Stomach (tissue), 4 donors: ENCODE results near the gene EBF3.

Source experiments
- EP300 ChIP-seq: sonication (generic); formaldehyde crosslinking; IDR thresholded peaks from one replicate; pipeline ENCODE4 v1.6.1; 2017; ENCODE audit warnings: antibody characterized with exemption
- POLR2A ChIP-seq, 4 donors: fragments of 450-650 bp; IDR thresholded peaks; one replicate each; pipeline ENCODE4 v1.6.1; 2016; ENCODE audit warnings: antibody characterized with exemption in 4 of 4, control low read depth in 2 of 4, mild to moderate bottlenecking in 1 of 4, moderate library complexity in 1 of 4
- POLR2AphosphoS5 ChIP-seq, 3 donors: sonication (generic); formaldehyde crosslinking; IDR thresholded peaks; one replicate each; pipeline ENCODE4 v1.6.1; 2016; ENCODE audit warnings: antibody characterized with exemption in 3 of 3
- TF ChIP-seq, protein P1 (sequence below), 7 experiments: fragments of 450-650 bp in 4 of 7; fragments of 200-600 bp in 3 of 7; sonication (generic) in 3 of 7; IDR thresholded peaks; one replicate each; pipeline ENCODE4 v1.5.1; 2016 to 2019; ENCODE audit warnings: antibody characterized with exemption in 7 of 7, control low read depth in 2 of 7, mild to moderate bottlenecking in 1 of 7

DNA sequence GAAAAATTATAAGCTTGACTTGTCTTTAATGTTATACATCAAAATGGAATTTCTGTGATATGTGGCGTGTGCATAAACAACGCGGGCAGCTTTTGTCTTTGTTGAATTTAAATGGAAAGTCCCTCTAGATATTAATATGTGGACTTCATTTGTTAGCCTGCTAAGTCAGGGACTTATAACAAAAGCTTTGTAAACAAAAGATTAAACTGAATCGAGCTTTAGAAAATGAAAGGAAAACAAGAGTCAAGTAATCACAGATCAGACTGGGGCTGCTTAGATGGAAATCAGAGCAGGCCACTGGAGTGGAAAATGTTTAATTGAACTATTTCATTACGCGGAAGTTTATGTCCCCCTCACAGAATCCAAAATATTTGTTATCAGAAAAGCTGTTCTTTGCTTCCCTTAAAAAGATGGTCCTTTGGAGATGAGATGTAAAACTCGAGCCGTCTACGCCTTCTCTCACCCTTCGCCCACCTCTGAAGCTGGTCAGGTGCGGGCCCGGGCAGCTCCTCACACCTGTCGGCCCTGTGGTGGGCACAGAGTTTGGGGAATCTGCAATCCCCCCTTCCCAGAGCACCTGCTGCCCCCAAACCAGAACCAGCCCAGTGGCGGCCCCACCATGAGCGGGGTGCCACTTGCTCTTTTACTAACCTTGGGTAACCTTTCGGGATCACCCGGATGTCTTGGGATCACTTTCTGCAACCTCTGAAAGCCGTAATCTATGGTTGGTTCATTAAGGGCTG, 116.2 kb downstream of the EBF3 start:
- no peak for TF ChIP-seq POLR2AphosphoS5 (IDR thresholded peaks at IDR 0.05)
- no peak for TF ChIP-seq POLR2A (IDR thresholded peaks at IDR 0.05)
- TF ChIP-seq, protein P1, sequence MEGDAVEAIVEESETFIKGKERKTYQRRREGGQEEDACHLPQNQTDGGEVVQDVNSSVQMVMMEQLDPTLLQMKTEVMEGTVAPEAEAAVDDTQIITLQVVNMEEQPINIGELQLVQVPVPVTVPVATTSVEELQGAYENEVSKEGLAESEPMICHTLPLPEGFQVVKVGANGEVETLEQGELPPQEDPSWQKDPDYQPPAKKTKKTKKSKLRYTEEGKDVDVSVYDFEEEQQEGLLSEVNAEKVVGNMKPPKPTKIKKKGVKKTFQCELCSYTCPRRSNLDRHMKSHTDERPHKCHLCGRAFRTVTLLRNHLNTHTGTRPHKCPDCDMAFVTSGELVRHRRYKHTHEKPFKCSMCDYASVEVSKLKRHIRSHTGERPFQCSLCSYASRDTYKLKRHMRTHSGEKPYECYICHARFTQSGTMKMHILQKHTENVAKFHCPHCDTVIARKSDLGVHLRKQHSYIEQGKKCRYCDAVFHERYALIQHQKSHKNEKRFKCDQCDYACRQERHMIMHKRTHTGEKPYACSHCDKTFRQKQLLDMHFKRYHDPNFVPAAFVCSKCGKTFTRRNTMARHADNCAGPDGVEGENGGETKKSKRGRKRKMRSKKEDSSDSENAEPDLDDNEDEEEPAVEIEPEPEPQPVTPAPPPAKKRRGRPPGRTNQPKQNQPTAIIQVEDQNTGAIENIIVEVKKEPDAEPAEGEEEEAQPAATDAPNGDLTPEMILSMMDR (IDR thresholded peaks at IDR 0.05), result no peak
- TF ChIP-seq EP300, result no peak
